DLD1 (cell line): Measurements from ENCODE around the gene GATA2.

ENCODE experiments used
- in situ Hi-C: cut with HindIII; loops from 2 replicates; pipeline ENCODE4 v1.10.0; 2017; ENCODE audit warnings: low sequenced_read_pairs

The GATA2 gene

DNA sequence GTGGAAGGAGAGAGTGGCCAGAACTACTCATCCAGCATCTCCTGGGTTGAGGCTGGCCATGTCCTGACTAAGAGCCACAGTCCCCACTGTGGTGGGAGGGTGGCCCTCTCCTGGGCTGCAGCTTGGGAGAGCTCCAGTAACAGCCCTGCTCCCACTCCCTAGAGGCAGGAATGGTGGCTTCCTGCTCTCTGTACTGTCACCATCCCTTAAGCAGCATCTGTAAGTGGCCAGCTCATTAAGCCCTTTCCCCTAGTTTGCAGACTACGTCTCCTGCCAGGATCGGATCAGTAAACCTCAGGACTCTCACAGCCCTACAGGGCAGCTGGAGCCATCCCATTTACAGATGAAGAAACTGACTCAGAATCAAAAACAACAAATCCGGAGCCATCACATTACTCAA lies 56.8 kb downstream of the GATA2 start:
- in situ Hi-C loops, result no loop called here

DNA sequence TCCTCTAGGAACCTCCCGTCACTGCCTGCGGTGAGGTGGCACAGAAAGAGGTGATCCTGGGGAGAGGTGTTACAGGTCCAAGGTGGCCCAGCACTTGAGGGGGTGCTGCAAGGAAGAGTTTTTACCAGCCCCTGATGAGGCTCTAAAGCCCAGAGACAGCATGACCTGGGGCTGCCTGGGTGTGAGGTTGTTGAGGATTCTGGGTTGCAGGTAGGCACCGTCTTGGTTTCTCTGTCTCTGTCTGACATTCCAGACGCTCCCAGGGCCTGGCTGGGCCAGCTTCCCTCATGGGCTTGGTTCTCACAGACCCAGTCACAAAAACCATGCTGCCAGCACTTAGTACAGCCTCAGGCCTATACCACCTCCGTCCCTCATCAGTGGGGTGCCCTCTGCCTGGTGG lies 57.4 kb downstream of the GATA2 start:
- in situ Hi-C loops, result no loop called here

DNA sequence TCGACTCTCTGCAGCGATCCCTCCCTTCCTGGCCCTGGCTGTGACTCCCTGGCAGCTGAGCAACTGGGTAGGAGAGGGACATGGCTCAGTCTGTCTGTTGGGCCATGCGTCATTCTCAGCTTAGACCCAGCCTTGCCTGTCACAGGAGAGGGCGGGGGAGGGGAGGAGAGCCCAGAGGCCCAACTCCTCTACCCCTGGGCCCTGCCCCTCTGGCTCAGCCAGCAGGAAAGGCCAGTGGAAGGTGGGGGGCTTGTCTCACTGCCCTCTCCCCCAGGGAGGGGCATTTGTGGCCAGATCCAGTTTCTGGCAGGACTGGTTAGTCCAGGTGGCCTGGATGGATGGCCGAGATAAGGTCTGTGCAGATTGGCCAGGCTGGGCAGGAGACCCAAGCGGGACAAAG lies 57.9 kb downstream of the GATA2 start:
- in situ Hi-C loops, result no loop called here

DNA sequence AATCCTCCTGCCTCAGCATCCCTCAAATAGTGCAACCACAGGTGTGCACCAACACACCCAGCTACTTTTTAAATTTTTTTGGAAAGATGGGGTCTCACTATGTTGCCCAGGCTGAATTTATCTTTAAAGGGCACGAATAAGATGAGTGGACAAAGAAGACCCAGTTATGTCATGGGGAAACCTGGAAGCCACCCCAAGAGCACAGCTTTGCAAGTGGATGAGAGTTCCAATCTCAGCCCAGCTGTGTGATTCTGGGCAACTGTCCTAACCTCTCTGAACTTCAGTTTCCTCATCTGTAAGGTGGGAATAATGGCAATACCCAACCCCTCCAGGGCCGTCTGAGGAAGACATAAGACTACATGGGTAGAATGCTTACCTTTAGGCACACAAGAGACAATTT lies 58.5 kb downstream of the GATA2 start:
- in situ Hi-C loops, result no loop called here

DNA sequence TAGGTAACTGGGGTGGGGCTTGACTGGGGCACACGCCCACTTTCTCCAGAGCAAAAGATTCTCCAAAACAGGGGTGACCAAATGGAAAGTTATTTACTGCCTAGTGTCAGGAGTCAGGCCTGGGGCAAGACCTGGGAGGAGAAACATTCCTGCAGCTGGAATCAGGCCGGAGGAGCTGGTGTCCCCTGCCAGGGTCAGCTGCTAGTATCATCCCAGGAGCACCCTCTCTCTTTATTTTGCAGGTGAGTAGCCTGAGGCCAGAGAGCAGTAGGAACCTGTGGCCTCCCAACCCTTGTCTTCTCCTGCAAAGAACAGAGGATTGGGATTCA lies 59.2 kb downstream of the GATA2 start:
- in situ Hi-C loops, result no loop called here

DNA sequence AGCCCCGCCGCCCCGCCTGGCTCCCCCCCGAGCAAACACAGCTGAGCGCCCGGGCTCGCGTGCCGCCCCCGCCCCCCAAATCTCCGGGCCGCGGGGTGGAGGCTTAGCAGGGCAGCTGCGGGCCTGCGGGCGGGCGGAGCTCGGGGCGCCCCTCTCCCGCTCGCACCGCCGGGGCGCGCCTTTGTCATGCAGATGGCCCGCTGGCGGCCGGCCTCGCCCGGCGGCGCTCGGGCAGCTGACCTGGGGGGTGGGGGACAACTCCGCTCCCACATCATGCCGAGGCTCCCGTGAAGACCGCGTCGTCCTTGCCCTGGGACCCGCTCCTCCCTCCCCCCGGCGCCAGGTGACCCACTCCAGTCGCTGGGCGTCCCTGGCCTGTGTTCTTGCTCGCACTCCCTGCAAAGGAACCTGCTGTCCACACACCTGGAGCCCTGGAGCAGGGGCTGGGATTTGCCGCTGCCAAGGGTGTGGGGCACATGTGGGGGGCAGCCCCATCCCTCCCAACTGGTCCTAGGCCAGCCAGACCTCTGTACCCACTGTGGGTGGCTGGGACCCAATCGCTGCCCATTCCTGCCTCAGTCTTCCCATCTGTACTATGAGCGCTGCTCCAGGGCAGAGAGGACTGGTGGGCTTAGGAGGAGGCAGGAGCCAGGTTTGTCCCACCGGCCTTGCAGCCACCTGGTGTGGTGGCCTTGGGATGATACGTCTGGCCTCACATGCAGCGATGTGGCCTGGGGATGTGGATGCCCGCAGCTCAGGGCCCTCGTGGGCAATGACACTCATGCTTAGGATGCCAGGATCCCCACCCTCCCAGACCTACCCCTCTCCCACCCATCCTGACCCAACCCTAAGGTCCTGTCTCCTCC lies 59.8 kb downstream of the GATA2 start:
- in situ Hi-C loops, result no loop called here

DNA sequence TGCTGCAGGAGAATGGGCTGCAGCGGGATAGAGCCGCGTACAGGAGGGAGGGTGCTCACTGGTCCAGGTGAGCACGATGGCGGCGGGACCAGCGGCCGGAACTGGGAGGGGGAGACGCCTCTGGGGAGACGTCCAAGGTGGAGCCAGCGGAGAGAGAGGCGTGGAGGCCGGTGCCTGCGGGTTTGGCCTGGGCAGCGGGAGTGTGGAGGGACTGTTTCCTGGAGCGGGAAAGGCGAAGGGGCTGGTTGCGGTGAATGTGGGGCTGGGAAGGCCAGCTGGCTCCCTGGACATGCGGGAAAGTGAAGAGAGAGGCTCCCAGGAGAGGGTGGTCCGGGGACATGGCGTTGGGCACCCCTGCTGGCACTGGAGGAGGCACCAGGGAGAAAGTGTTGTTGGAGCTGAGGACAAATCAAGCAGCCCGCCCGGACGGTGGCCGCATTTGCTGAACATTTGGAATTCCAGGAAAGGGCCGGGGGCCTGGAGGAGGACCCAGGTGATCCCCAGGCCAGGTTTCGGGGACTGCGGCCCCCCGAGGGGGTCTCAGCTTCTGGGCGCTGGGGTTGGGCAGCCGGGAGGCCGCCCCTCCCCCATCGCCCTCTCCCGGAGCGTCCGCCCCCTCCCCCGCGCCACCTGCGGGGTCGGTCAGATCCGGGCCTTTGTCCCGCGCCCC lies 60.6 kb downstream of the GATA2 start:
- in situ Hi-C loops, result no loop called here

DNA sequence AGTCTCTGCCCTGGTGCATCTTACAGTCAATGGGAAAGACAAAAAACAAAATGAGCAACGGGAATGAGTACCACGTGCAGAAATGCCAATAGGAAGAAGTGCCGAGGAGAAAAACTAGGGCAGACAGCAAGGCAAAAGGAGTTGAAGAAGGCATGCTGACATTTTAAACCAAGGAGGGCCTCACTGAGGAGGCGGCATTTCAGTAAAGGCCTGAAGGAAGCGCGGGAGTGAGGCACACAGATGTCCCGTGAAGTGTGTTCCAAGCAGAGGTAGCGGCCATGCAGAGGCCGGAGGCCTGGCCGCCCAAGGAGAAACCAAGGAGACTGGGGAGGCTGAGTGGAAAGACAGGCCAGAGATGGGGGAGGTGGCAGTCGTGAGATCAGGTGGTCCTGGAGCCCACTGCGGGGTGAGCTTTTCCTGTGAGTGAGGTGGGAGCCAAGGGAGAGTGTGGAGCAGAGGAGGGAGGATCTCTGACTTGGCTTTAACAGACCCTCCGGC lies 61.1 kb downstream of the GATA2 start:
- in situ Hi-C loops, result no loop called here

DNA sequence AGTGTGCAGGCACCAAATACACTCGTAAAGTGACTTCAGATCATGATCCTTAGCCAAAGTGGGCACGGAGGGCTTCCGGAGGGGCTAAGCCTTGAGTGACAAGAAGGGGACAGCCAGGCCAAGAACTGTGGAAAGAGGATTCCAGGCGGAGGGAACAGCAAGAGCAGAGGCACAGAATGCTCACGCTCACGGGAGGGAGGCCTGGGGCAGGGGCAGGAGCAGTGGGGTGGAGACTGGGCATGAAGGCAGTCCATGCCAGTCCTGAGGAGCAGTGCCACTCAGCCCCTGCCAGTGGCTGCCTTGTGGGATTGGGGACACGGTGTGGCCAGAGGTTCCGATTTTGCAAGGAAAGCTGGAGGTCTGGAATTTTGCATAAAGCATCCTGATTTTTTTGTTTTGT lies 62.3 kb downstream of the GATA2 start:
- in situ Hi-C loops, result no loop called here

DNA sequence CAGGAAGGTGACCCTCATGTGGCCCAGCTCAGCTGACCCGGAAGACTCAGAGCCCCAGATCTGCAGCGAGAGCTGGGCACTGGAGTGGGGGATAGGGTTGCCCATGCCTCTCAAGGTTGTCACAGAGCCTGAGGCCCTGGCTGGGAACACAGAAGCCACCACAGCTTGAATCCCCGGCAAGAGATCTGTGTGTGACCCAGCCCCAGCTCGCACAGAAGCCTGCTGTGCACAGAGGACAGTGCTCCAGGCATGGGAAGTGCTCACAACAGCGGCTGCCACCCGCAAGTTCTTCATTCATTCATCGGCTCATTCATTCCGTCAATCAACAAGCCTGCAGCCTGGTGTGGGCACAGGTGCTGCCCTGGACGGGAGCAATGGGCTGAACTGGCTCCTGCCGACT lies 62.7 kb downstream of the GATA2 start:
- in situ Hi-C loops, result no loop called here

DNA sequence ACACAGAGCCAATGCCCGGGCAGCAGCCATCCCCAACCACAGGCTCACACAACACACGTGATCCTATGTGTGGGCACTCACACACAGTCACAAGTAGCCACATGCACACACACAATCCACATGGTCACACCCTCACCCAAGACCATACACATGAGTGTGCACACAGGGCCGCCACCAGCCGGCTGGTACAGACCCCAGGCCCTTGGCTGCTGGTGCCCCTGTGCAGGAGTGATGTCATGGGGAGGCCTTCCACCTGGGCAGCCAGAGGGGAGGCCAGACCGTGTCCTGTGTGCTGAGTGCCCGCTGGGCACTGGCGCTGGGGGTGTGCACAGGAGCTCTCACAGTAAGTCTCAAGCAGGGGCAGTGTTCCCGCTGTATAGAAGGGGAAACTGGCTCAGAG lies 63.2 kb downstream of the GATA2 start:
- in situ Hi-C loops, result no loop called here
